K562 (cell line): ENCODE measurements around the gene CRABP2. TPM values are rescaled to one million over a fixed set of nuclear protein-coding genes. Genes with fewer than 3 reads are reported as not detected.

Source experiments
- BACH1 ChIP-seq: fragments of 200-800 bp; sonication (Bioruptor generic); IDR thresholded peaks from 2 replicates; pipeline ENCODE4 v1.6.1; 2016; ENCODE audit warnings: missing genetic modification characterization, missing compliant biosample characterization
- CBX5 ChIP-seq: IDR thresholded peaks from 2 replicates; pipeline ENCODE4 v1.6.1; 2014; ENCODE audit warnings: low read depth, borderline replicate concordance
- ETS2 ChIP-seq: IDR thresholded peaks from 2 replicates; pipeline ENCODE4 v1.6.1; 2016; ENCODE audit warnings: borderline replicate concordance, missing genetic modification characterization, mild to moderate bottlenecking, moderate library complexity, missing compliant biosample characterization; ENCODE audit not compliant: poor library complexity, severe bottlenecking
- HSF4 ChIP-seq: fragments of 250-450 bp; sonication (Bioruptor Pico); IDR thresholded peaks from 2 replicates; pipeline ENCODE4 v2.1.2; 2022; ENCODE audit warnings: mild to moderate bottlenecking, moderate library complexity, borderline replicate concordance
- IFI16 ChIP-seq: fragments of 250-450 bp; sonication (Bioruptor Pico); IDR thresholded peaks from 2 replicates; pipeline ENCODE4 v2.1.2; 2022; ENCODE audit warnings: mild to moderate bottlenecking, inconsistent platforms
- MCM7 ChIP-seq, 2 experiments: fragments of 450-650 bp; IDR thresholded peaks; 2 replicates each; pipeline ENCODE4 v1.6.1; 2016 to 2018
- MECOM ChIP-seq: fragments of 250-450 bp; sonication (Bioruptor Pico); IDR thresholded peaks from 2 replicates; pipeline ENCODE4 v1.8.0; 2022; ENCODE audit warnings: inconsistent platforms
- MIER1 ChIP-seq: fragments of 450-650 bp; IDR thresholded peaks from 2 replicates; pipeline ENCODE4 v1.6.1; 2016; ENCODE audit warnings: antibody characterized with exemption, mild to moderate bottlenecking, low read depth
- NFYB ChIP-seq: IDR thresholded peaks from 2 replicates; pipeline ENCODE4 v1.6.1; 2011; ENCODE audit warnings: mild to moderate bottlenecking, moderate library complexity; ENCODE audit not compliant: insufficient read length; ENCODE audit errors: extremely low read depth
- POLR2AphosphoS2 ChIP-seq: IDR thresholded peaks from 2 replicates; pipeline ENCODE4 v1.6.1; 2012; ENCODE audit warnings: low read length, improper control_type of control experiment
- POLR2AphosphoS5 ChIP-seq: IDR thresholded peaks from 2 replicates; pipeline ENCODE4 v1.6.1; 2011; ENCODE audit warnings: mild to moderate bottlenecking, low read depth, low read length, moderate library complexity; ENCODE audit not compliant: control insufficient read depth, insufficient read depth
- PPARD ChIP-seq: fragments of 250-450 bp; sonication (Bioruptor Pico); IDR thresholded peaks from 2 replicates; pipeline ENCODE4 v1.8.0; 2022; ENCODE audit warnings: inconsistent platforms, mild to moderate bottlenecking, moderate library complexity
- RBM25 ChIP-seq: fragments of 200-400 bp; formaldehyde crosslinking; IDR thresholded peaks from 2 replicates; pipeline ENCODE4 v1.6.1; 2018; ENCODE audit warnings: low read length, low read depth, moderate library complexity; ENCODE audit not compliant: severe bottlenecking
- RNF219 ChIP-seq: fragments of 250-450 bp; sonication (Bioruptor Pico); IDR thresholded peaks from 2 replicates; pipeline ENCODE4 v1.5.0; 2022; ENCODE audit warnings: mild to moderate bottlenecking
- SETDB1 ChIP-seq: IDR thresholded peaks from one replicate; pipeline ENCODE4 v1.6.1; 2012; ENCODE audit warnings: low read length, control low read depth, inconsistent platforms
- TCF3 ChIP-seq: sonication (generic); formaldehyde crosslinking; IDR thresholded peaks from 2 replicates; pipeline ENCODE4 v1.4.0; 2020; ENCODE audit warnings: mild to moderate bottlenecking, missing genetic modification reagents
- ZHX1 ChIP-seq: fragments of 150-350 bp; conservative IDR thresholded peaks from 2 replicates; pipeline ENCODE4 v1.6.1; 2014; ENCODE audit warnings: low read length
- ZNF232 ChIP-seq: sonication (generic); formaldehyde crosslinking; IDR thresholded peaks from 2 replicates; pipeline ENCODE4 v1.8.0; 2022; ENCODE audit warnings: mild to moderate bottlenecking, missing genetic modification reagents
- ZNF384 ChIP-seq: IDR thresholded peaks from 2 replicates; pipeline ENCODE4 v1.6.1; 2012; ENCODE audit warnings: low read depth, low read length, improper control_type of control experiment
- ZNF41 ChIP-seq: fragments of 250-450 bp; sonication (Bioruptor Pico); conservative IDR thresholded peaks from 2 replicates; pipeline ENCODE4 v1.4.0; 2020; ENCODE audit warnings: mild to moderate bottlenecking
- polyA plus RNA-seq, 8 experiments: library from polyadenylated mRNA; depleted of rRNA in 4 of 8; stranded (reverse) in 5 of 8; unstranded in 3 of 8; fragments of >200 nt; fragmentation: Nextera tagmentation in 2 of 8; fragmentation: Illumina TruSeq in 1 of 8; extraction: Ambion mirVana in 2 of 8; extraction: Trizol in 1 of 8; gene quantifications; 2 replicates each; pipeline versions ENCODE4 v1.2.1 to v1.2.3, GENCODE V29; 2011 to 2014; ENCODE audit warnings: inconsistent platforms in 1 of 8, missing spikeins in 1 of 8
- total RNA-seq, 7 experiments: library from RNA; depleted of rRNA in 6 of 7; stranded (reverse); fragments of >200 nt in 6 of 7; fragmentation: Illumina TruSeq in 2 of 7; extraction: Trizol in 2 of 7; gene quantifications; 2 replicates each; pipeline versions ENCODE4 v1.2.1 to v1.2.3, GENCODE V29; 2011 to 2021; ENCODE audit warnings: low replicate concordance in 1 of 7
- TF ChIP-seq, protein P1 (sequence below): fragments of 250-450 bp; sonication (Bioruptor Pico); IDR thresholded peaks from 2 replicates; pipeline ENCODE4 v1.8.0; 2021; ENCODE audit warnings: moderate library complexity, mild to moderate bottlenecking, inconsistent platforms
- TF ChIP-seq, protein P2 (sequence below): sonication (generic); formaldehyde crosslinking; IDR thresholded peaks from 2 replicates; pipeline ENCODE4 v1.8.1; 2022; ENCODE audit warnings: missing genetic modification reagents
- TF ChIP-seq, protein P3 (sequence below): sonication (generic); formaldehyde crosslinking; IDR thresholded peaks from 2 replicates; pipeline ENCODE4 v1.9.0; 2022; ENCODE audit warnings: mild to moderate bottlenecking, missing genetic modification reagents

Gene CRABP2
- total and polyA plus RNA-seq, 9 of the 15 experiments (the other 6 are each of a cell fraction or from before 2014, with no cell fraction given), result 0.30 to 2.5 (median 0.82) TPM

DNA sequence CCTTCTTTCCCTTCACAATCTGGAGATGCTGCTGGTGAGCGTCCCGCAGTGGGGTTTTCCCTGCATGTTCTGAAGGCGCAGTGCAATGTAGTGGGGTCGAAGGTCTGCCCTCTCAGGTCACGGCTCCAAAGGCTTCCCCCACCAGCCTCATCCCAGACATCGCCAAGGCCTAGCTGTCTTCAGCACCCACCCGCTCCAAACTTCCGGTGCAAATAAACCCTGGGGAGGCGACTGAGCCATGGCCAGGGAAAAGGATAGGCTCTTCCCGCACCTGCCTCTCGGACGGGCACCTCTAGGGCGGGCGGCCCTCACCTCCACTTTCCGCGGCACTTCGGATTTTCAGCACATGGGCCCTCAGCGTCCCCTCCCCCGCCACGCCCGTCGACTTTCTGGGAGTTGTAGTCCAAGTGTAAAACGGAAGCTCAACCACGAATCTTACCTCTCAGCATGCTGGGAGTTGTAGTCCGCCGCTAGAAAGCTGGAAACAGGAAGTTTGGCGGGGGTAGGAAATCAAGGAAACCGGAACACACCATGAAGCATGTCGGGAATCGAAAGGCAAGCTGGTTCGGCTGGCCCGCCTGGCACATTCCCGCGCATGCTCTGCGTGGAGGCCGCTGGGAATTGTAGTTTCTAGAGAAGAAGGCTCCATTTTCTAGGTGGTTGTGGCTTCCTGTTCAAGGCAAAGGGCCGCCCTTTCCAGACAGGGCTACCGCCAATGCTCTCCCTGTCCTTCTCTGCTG, 35.5 kb upstream of the CRABP2 start, which contains the start of gene MRPL24 (continued):
- no peak for TF ChIP-seq ZHX1
- peak; percentile 77 for TF ChIP-seq POLR2AphosphoS5
- TF ChIP-seq RNF219 (CRISPR knock-in tag), result no peak
- TF ChIP-seq, protein P1, sequence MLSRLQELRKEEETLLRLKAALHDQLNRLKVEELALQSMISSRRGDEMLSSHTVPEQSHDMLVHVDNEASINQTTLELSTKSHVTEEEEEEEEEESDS, result no peak
- TF ChIP-seq, protein P2, sequence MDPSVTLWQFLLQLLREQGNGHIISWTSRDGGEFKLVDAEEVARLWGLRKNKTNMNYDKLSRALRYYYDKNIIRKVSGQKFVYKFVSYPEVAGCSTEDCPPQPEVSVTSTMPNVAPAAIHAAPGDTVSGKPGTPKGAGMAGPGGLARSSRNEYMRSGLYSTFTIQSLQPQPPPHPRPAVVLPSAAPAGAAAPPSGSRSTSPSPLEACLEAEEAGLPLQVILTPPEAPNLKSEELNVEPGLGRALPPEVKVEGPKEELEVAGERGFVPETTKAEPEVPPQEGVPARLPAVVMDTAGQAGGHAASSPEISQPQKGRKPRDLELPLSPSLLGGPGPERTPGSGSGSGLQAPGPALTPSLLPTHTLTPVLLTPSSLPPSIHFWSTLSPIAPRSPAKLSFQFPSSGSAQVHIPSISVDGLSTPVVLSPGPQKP (CRISPR knock-in tag), result no peak
- TF ChIP-seq NFYB, result no peak
- TF ChIP-seq PPARD (CRISPR knock-in tag), result no peak
- no peak for TF ChIP-seq MCM7 (IDR thresholded peaks at IDR 0.05)
- 0 out of 2 replicates have a peak, but pooled peaks have one; percentile 10 for TF ChIP-seq ZNF41
- TF ChIP-seq MIER1, result peak; percentile 47; the same call in 1 of the 2 replicates
- TF ChIP-seq ZNF232 (CRISPR knock-in tag), result no peak
- no peak for TF ChIP-seq HSF4 (CRISPR knock-in tag)
- TF ChIP-seq, protein P3, sequence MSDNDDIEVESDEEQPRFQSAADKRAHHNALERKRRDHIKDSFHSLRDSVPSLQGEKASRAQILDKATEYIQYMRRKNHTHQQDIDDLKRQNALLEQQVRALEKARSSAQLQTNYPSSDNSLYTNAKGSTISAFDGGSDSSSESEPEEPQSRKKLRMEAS, result peak; percentile 99
- TF ChIP-seq SETDB1, result no peak
- TF ChIP-seq POLR2AphosphoS2, result peak; percentile 99
- TF ChIP-seq CBX5, result no peak
- no peak for TF ChIP-seq MECOM (CRISPR knock-in tag)
- no peak for TF ChIP-seq ETS2 (tag)
- peak; percentile 42; the same call in 1 of the 2 replicates for TF ChIP-seq BACH1 (tag)
- no peak for TF ChIP-seq ZNF384
- no peak for TF ChIP-seq IFI16 (CRISPR knock-in tag)
- 0 out of 2 replicates have a peak, but pooled peaks have one; percentile 2 for TF ChIP-seq TCF3
- no peak for TF ChIP-seq RBM25
